OCI-LY3 (cell line): ENCODE data around the gene IL36B.

Source experiments
- EZH2phosphoT487 ChIP-seq: fragments of 200-600 bp; shearing (Covaris generic); IDR thresholded peaks from 2 replicates; pipeline ENCODE4 v1.6.1; 2018; ENCODE audit warnings: antibody characterized with exemption, mixed run types, low read depth
- TF ChIP-seq, protein P1 (sequence below): fragments of 200-600, 300-600 bp; sonication (generic); IDR thresholded peaks from 2 replicates; pipeline ENCODE4 v1.5.1; 2014; ENCODE audit warnings: antibody characterized with exemption, low read length, low read depth

GRCh38 chr2:112977559-112978056 lies 75.1 kb downstream of the IL36B start, which contains the start of gene IL36G:
- TF ChIP-seq, protein P1, sequence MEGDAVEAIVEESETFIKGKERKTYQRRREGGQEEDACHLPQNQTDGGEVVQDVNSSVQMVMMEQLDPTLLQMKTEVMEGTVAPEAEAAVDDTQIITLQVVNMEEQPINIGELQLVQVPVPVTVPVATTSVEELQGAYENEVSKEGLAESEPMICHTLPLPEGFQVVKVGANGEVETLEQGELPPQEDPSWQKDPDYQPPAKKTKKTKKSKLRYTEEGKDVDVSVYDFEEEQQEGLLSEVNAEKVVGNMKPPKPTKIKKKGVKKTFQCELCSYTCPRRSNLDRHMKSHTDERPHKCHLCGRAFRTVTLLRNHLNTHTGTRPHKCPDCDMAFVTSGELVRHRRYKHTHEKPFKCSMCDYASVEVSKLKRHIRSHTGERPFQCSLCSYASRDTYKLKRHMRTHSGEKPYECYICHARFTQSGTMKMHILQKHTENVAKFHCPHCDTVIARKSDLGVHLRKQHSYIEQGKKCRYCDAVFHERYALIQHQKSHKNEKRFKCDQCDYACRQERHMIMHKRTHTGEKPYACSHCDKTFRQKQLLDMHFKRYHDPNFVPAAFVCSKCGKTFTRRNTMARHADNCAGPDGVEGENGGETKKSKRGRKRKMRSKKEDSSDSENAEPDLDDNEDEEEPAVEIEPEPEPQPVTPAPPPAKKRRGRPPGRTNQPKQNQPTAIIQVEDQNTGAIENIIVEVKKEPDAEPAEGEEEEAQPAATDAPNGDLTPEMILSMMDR, result no peak
- no peak for TF ChIP-seq EZH2phosphoT487
